Caco-2 (cell line): ENCODE measurements around the gene RERE. TPM values are rescaled to one million over a fixed set of nuclear protein-coding genes. Genes with fewer than 3 reads are reported as not detected.

Experiments used
- BruUV-seq: library from RNA; stranded (reverse); fragments of 400-500 nt; replicated peaks from 2 replicates; lab custom pipeline; 2021; lab: Mats Ljungman, UMichigan
- CTCF ChIA-PET: fragments of 300-600 bp; sonication (Branson Sonifier 250); formaldehyde crosslinking; loops from one replicate; lab custom pipeline; 2022; ENCODE audit warnings: antibody characterized with exemption; lab: Charles Lee
- POLR2A ChIA-PET: fragments of 300-600 bp; sonication (Branson Sonifier 250); formaldehyde crosslinking; loops from one replicate; lab custom pipeline; 2022; ENCODE audit warnings: antibody characterized with exemption; lab: Charles Lee
- DNase-seq, 2 experiments: peaks; one replicate each; pipeline versions ENCODE4 v3.0.0 to v3.0.0-alpha.2; 2020 to 2022
- H3K27me3 ChIP-seq: replicated peaks from 2 replicates; pipeline ENCODE4 v1.6.0; 2011; ENCODE audit warnings: low read length; ENCODE audit not compliant: control insufficient read depth, insufficient read depth
- H3K36me3 ChIP-seq: 2 replicates; pipeline ENCODE4 v1.5.1; 2011; ENCODE audit warnings: low read length; ENCODE audit not compliant: control insufficient read depth, insufficient read depth
- H3K4me1 ChIP-seq: fragments of 250-450 bp; sonication (Bioruptor Pico); 2 replicates; pipeline ENCODE4 v1.5.1; 2020; ENCODE audit warnings: mild to moderate bottlenecking
- H3K4me3 ChIP-seq: 2 replicates; pipeline ENCODE4 v1.5.1; 2011; ENCODE audit warnings: low read depth, mild to moderate bottlenecking, control low read depth, low read length
- H3K9me3 ChIP-seq: fragments of 250-450 bp; sonication (Bioruptor Pico); 2 replicates; pipeline ENCODE4 v1.5.1; 2020; ENCODE audit warnings: mild to moderate bottlenecking, moderate library complexity
- H3K27ac Mint-ChIP-seq: one replicate; pipeline ENCODE4 v1.8.0; 2022; ENCODE audit warnings: mixed read lengths; ENCODE audit not compliant: unreplicated experiment
- H3K27me3 Mint-ChIP-seq: one replicate; pipeline ENCODE4 v1.8.0; 2022; ENCODE audit warnings: mixed read lengths; ENCODE audit not compliant: insufficient read depth, unreplicated experiment
- H3K36me3 Mint-ChIP-seq: one replicate; pipeline ENCODE4 v1.8.0; 2022; ENCODE audit warnings: mild to moderate bottlenecking, mixed read lengths; ENCODE audit not compliant: insufficient read depth, unreplicated experiment
- H3K4me1 Mint-ChIP-seq: one replicate; pipeline ENCODE4 v1.8.0; 2022; ENCODE audit warnings: low read depth, mixed read lengths; ENCODE audit not compliant: unreplicated experiment
- H3K4me3 Mint-ChIP-seq: one replicate; pipeline ENCODE4 v1.8.0; 2022; ENCODE audit warnings: mild to moderate bottlenecking, moderate library complexity, mixed read lengths; ENCODE audit not compliant: unreplicated experiment
- H3K9me3 Mint-ChIP-seq: one replicate; pipeline ENCODE4 v1.8.0; 2022; ENCODE audit warnings: mixed read lengths; ENCODE audit not compliant: unreplicated experiment
- intact Hi-C: fragments of 100-400 bp; cut with micrococcal nuclease; formaldehyde crosslinking; loops from one replicate; pipeline ENCODE4 v1.10.0; 2022; ENCODE audit not compliant: unreplicated experiment
- total RNA-seq: library from RNA; stranded (reverse); gene quantifications from 2 replicates; pipeline ENCODE4 v1.2.3, GENCODE V29; 2022
- TF ChIP-seq, protein P1 (sequence below), 2 experiments: fragments of 200-600 bp in 1 of 2; IDR thresholded peaks; 1 replicate in 1 of 2; 2 replicates in 1 of 2; pipeline versions ENCODE4 v1.5.1 to v1.8.0; 2011 to 2022; ENCODE audit warnings: antibody characterized with exemption in 1 of 2, control low read depth in 1 of 2, inconsistent platforms in 1 of 2, low read depth in 1 of 2, low read length in 1 of 2, mild to moderate bottlenecking in 1 of 2, moderate library complexity in 1 of 2; ENCODE audit not compliant: insufficient read depth in 1 of 2, severe bottlenecking in 1 of 2, unreplicated experiment in 1 of 2

RERE gene
- total RNA-seq, 1 experiment from 2014 or later, result 85.2 TPM

GRCh38 chr1:8477166-8477982 lies 340.1 kb downstream of the RERE start:
- no peak overlapping the region for H3K4me3 ChIP-seq
- H3K27ac Mint-ChIP-seq, result no peak overlapping the region
- no peaks in the 10 kb centered on the region for H3K4me1 Mint-ChIP-seq
- H3K36me3 Mint-ChIP-seq, result peaks cover 6% of the 10 kb centered on the region
- H3K4me3 Mint-ChIP-seq, result no peak overlapping the region
- H3K4me1 ChIP-seq, result 0 out of 2 replicates have a peak, but pooled peaks cover 7% of the 10 kb centered on the region
- POLR2A ChIA-PET, result no interaction called here
- no peaks in the 10 kb centered on the region for H3K27me3 Mint-ChIP-seq
- intact Hi-C loops, result no loop called here
- H3K36me3 ChIP-seq, result no peaks in the 10 kb centered on the region
- DNase-seq, result no peak
- no peaks in the 10 kb centered on the region for H3K9me3 Mint-ChIP-seq
- TF ChIP-seq, protein P1, sequence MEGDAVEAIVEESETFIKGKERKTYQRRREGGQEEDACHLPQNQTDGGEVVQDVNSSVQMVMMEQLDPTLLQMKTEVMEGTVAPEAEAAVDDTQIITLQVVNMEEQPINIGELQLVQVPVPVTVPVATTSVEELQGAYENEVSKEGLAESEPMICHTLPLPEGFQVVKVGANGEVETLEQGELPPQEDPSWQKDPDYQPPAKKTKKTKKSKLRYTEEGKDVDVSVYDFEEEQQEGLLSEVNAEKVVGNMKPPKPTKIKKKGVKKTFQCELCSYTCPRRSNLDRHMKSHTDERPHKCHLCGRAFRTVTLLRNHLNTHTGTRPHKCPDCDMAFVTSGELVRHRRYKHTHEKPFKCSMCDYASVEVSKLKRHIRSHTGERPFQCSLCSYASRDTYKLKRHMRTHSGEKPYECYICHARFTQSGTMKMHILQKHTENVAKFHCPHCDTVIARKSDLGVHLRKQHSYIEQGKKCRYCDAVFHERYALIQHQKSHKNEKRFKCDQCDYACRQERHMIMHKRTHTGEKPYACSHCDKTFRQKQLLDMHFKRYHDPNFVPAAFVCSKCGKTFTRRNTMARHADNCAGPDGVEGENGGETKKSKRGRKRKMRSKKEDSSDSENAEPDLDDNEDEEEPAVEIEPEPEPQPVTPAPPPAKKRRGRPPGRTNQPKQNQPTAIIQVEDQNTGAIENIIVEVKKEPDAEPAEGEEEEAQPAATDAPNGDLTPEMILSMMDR (IDR thresholded peaks at IDR 0.05; ENCODE audit: insufficient read depth in 1 of 2, low read depth in 1 of 2, low read length in 1 of 2, severe bottlenecking in 1 of 2, unreplicated experiment in 1 of 2), result no peak
- CTCF ChIA-PET, result no interaction called here
- no TSS peak for BruUV-seq
- H3K9me3 ChIP-seq, result no peaks in the 10 kb centered on the region
- H3K27me3 ChIP-seq, result no peaks in the 10 kb centered on the region

- Mint-ChIP-seq H3K9me3 (no peaks in the 10 kb centered on the region), H3K4me1 (no peaks in the 10 kb centered on the region), H3K27ac (no peak overlapping the region), H3K4me3 (no peak overlapping the region), H3K36me3 (peaks cover 8% of the 10 kb centered on the region), H3K27me3 (no peaks in the 10 kb centered on the region)
- no peaks in the 10 kb centered on the region for H3K36me3 ChIP-seq
- BruUV-seq, result no TSS peak
- 0 out of 2 replicates have a peak, but pooled peaks cover 7% of the 10 kb centered on the region for H3K4me1 ChIP-seq
- H3K9me3 ChIP-seq, result no peaks in the 10 kb centered on the region
- intact Hi-C loops, result no loop called here
- no peaks in the 10 kb centered on the region for H3K27me3 ChIP-seq
- no peak for DNase-seq
- POLR2A ChIA-PET, result no interaction called here
- TF ChIP-seq, protein P1 (IDR thresholded peaks at IDR 0.05; ENCODE audit: insufficient read depth in 1 of 2, low read depth in 1 of 2, low read length in 1 of 2, severe bottlenecking in 1 of 2, unreplicated experiment in 1 of 2), result no peak
- no peak overlapping the region for H3K4me3 ChIP-seq
- CTCF ChIA-PET, result no interaction called here
These were observed 341.4 kb downstream of the RERE start for GRCh38 chr1:8476006-8476405.

DNA sequence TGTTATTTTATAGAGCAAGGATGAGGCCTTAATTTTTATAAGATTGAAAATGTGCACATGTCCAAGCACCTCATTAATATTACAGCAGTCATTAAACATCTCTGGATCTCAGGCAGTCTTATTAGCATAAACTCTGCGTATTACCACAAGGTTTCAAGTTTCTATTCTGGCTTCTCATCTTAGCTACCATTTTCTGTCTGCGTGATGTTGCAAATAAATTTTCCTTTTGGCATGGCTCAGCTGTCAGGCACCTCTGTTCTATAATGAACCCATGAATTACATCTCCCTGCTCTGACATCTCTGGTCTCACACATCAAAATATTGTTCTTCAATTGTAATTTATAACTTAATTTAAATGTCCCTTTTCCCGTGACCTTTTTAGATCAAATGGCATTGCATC lies 343.1 kb downstream of the RERE start:
- H3K4me3 Mint-ChIP-seq, result no peak overlapping the region
- no peaks in the 10 kb centered on the region for H3K27me3 Mint-ChIP-seq
- Histone ChIP-seq H3K4me3 (no peak overlapping the region), H3K9me3 (no peaks in the 10 kb centered on the region), H3K27me3 (no peaks in the 10 kb centered on the region), H3K4me1 (0 out of 2 replicates have a peak, but pooled peaks cover 7% of the 10 kb centered on the region), H3K36me3 (no peaks in the 10 kb centered on the region)
- no peak for DNase-seq
- BruUV-seq, result no TSS peak
- intact Hi-C loops, result no loop called here
- H3K36me3 Mint-ChIP-seq, result peaks cover 10% of the 10 kb centered on the region
- TF ChIP-seq, protein P1 (IDR thresholded peaks at IDR 0.05; ENCODE audit: insufficient read depth in 1 of 2, low read depth in 1 of 2, low read length in 1 of 2, severe bottlenecking in 1 of 2, unreplicated experiment in 1 of 2), result no peak
- H3K4me1 Mint-ChIP-seq, result no peaks in the 10 kb centered on the region
- no peak overlapping the region for H3K27ac Mint-ChIP-seq
- H3K9me3 Mint-ChIP-seq, result no peaks in the 10 kb centered on the region
- ChIA-PET CTCF (no interaction called here), POLR2A (no interaction called here)
